ENCODE measurements around the gene RCVRN.

DNA sequence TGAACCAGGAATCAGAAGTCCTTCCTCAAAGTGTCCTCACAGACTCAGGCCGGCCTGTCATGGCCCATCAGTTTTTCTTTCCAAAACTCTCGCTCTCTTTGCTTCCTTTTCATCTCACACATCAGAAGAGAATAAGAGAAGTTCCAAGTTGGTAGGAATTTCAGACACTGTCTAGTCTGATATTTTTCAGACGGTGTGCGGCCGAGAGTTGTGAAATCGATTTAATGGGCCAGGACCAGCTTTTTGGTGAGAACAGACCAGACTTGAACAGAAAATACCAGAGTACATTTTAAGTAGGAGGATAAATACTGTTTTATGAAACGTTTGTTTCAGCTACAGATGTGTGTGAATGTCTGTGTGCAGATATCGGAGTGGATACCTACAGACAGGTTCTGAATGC is 24.8 kb upstream of the RCVRN start:
- TF ChIP-seq, protein P1, sequence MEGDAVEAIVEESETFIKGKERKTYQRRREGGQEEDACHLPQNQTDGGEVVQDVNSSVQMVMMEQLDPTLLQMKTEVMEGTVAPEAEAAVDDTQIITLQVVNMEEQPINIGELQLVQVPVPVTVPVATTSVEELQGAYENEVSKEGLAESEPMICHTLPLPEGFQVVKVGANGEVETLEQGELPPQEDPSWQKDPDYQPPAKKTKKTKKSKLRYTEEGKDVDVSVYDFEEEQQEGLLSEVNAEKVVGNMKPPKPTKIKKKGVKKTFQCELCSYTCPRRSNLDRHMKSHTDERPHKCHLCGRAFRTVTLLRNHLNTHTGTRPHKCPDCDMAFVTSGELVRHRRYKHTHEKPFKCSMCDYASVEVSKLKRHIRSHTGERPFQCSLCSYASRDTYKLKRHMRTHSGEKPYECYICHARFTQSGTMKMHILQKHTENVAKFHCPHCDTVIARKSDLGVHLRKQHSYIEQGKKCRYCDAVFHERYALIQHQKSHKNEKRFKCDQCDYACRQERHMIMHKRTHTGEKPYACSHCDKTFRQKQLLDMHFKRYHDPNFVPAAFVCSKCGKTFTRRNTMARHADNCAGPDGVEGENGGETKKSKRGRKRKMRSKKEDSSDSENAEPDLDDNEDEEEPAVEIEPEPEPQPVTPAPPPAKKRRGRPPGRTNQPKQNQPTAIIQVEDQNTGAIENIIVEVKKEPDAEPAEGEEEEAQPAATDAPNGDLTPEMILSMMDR (conservative IDR thresholded peaks at IDR 0.05; ENCODE audit: low read length): no peak
- TF ChIP-seq EZH2phosphoT487 (IDR thresholded peaks at IDR 0.05; ENCODE audit: borderline replicate concordance): no peak

All from Loucy (cell line).